A549 treated with CpdA at 1 μM for 4 hours (cell line): ENCODE results near the gene HSP90B1. TPM values are rescaled to one million over a fixed set of nuclear protein-coding genes. Genes with fewer than 3 reads are reported as not detected.

Source experiments
- total RNA-seq: library from RNA; stranded (reverse); fragments of 200-300 nt; extraction: Qiagen RNA extraction; gene quantifications from 5 replicates; pipeline ENCODE4 v1.2.3, GENCODE V29; 2022; ENCODE audit warnings: low read depth

Gene HSP90B1
- total RNA-seq: 623 to 834 TPM (median 693 TPM) in 5 replicates

GRCh38 chr12:103930034-103930786 lies at the start of gene HSP90B1:
HSP90B1 (plus strand) TSS chr12:103930410; CDS start chr12:103930516, 106 bp downstream.

GRCh38 chr12:103965590-103966504 lies 35.6 kb downstream of the HSP90B1 start, which contains the start of gene TDG:
TDG (plus strand) TSS chr12:103965872; CDS start chr12:103966038, 166 bp downstream.

Other genes with a start within 250 kb of the HSP90B1 start
- 5.4 to 7.7 TPM (median 5.7 TPM) in 5 replicates for gene NT5DC3, start 89.2 kb upstream of the HSP90B1 start, total RNA-seq
- gene TDG, start 35.5 kb downstream of the HSP90B1 start, total RNA-seq: 25.7 to 33.7 TPM (median 26.9 TPM) in 5 replicates
- gene GLT8D2, start 119.8 kb downstream of the HSP90B1 start, total RNA-seq: 0.17 to 0.52 TPM (median 0.24 TPM) in 5 replicates
- gene HCFC2, start 134.1 kb downstream of the HSP90B1 start, total RNA-seq: 3.8 to 5.2 TPM (median 4.8 TPM) in 5 replicates
- 24.3 to 30.7 TPM (median 29.4 TPM) in 5 replicates for gene NFYB, start 207.8 kb downstream of the HSP90B1 start, total RNA-seq